Common myeloid progenitor, CD34-positive (primary cell): Measurements from ENCODE around the gene C19orf85.
A peak's percentile ranks its signal among the peaks of the same experiment; 100 is the strongest.

ENCODE experiments used
- CTCF ChIA-PET: fragments of 350-600 bp; sonication (Branson Sonifier 250); formaldehyde crosslinking; loops from one replicate; lab custom pipeline; 2021; ENCODE audit warnings: antibody characterized with exemption; lab: Charles Lee
- POLR2A ChIA-PET: fragments of 350-600 bp; sonication (Branson Sonifier 250); formaldehyde crosslinking; loops from one replicate; lab custom pipeline; 2021; ENCODE audit warnings: antibody characterized with exemption; lab: Charles Lee
- DNase-seq, 3 donors: peaks; one replicate each; pipeline versions ENCODE4 v3.0.0 to v3.0.0-alpha.2; 2013
- H3K27ac ChIP-seq, 2 experiments: 1 replicate in 1 of 2; 2 replicates in 1 of 2; pipeline ENCODE4 v1.7.0; 2013; ENCODE audit warnings: inconsistent platforms in 2 of 2, low read length in 2 of 2, mild to moderate bottlenecking in 2 of 2, low read depth in 1 of 2, moderate library complexity in 1 of 2; ENCODE audit not compliant: severe bottlenecking in 2 of 2, insufficient read depth in 1 of 2, poor library complexity in 1 of 2
- H3K27me3 ChIP-seq, 5 experiments: replicated peaks in 2 of 5; 1 replicate in 3 of 5; 2 replicates in 2 of 5; pipeline versions ENCODE4 v1.6.1 to v1.7.0; 2013; ENCODE audit warnings: low read length in 4 of 5, mild to moderate bottlenecking in 2 of 5, moderate library complexity in 2 of 5, inconsistent platforms in 1 of 5; ENCODE audit not compliant: insufficient read depth in 5 of 5, control insufficient read depth in 4 of 5
- H3K36me3 ChIP-seq, 4 experiments: 1 replicate in 2 of 4; 2 replicates in 2 of 4; pipeline versions ENCODE4 v1.6.1 to v1.7.0; 2013; ENCODE audit warnings: low read length in 3 of 4, control low read depth in 1 of 4, mild to moderate bottlenecking in 1 of 4; ENCODE audit not compliant: control insufficient read depth in 4 of 4, insufficient read depth in 4 of 4
- H3K4me1 ChIP-seq, 4 experiments: 1 replicate in 3 of 4; 2 replicates in 1 of 4; pipeline versions ENCODE4 v1.6.1 to v1.7.1; 2013; ENCODE audit warnings: low read length in 3 of 4, mild to moderate bottlenecking in 3 of 4, control low read depth in 1 of 4, inconsistent platforms in 1 of 4, moderate library complexity in 1 of 4; ENCODE audit not compliant: control insufficient read depth in 4 of 4, insufficient read depth in 4 of 4; ENCODE audit errors: control extremely low read depth in 1 of 4
- H3K4me3 ChIP-seq, 7 experiments: 1 replicate in 4 of 7; 2 replicates in 3 of 7; pipeline versions ENCODE4 v1.5.1 to v1.7.0; 2013; ENCODE audit warnings: mild to moderate bottlenecking in 7 of 7, low read length in 6 of 7, moderate library complexity in 6 of 7, inconsistent platforms in 2 of 7, low read depth in 2 of 7, control low read depth in 1 of 7; ENCODE audit not compliant: insufficient read depth in 4 of 7, control insufficient read depth in 1 of 7; ENCODE audit errors: extremely low read depth in 1 of 7
- H3K9me3 ChIP-seq, 5 experiments: 1 replicate in 4 of 5; 2 replicates in 1 of 5; pipeline versions ENCODE4 v1.6.1 to v1.7.1; 2013; ENCODE audit warnings: low read length in 4 of 5, mild to moderate bottlenecking in 2 of 5, inconsistent platforms in 1 of 5, low read depth in 1 of 5, moderate library complexity in 1 of 5; ENCODE audit not compliant: control insufficient read depth in 4 of 5, insufficient read depth in 2 of 5; ENCODE audit errors: control extremely low read depth in 1 of 5
- WGBS: methylation state at CpG from one replicate; pipeline ENCODE4 v1.1.5; 2013; ENCODE audit not compliant: insufficient coverage; 5-methylcytosine and 5-hydroxymethylcytosine counted together

C19orf85 gene

DNA sequence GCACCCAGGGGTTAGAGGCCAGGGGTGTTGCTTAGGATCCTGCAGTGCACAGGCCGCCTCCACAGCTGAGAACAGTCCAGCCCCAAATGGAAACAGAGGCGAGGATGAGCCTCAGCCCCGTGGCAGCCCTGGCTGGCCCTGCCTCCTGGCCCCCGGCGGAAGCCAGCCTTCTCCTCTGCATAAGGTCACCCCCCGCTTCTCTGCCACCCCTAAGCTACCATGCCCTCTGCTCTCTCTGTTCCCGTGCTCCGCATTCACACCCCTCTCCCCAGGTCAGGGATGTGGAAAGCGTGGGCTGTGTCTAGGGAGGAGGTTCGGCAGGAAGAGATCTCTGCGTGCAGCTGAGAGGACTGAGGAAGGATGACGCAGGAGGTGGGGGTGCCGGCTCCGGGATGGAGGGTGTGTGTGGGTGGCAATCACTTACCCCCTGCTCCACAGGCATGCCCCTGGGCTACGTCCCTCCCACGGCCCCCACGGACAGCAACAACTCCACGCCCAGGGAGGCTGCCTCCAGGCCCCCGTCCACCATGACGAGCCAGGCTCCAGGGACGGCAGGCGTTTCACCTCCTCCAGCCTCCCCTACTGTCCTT lies 29.7 kb upstream of the C19orf85 start:
- Histone ChIP-seq H3K4me1 (peaks cover 0 to 6% (median 3%) of the 10 kb centered on the region in 4 experiments), H3K36me3 (no peaks in the 10 kb centered on the region), H3K9me3 (no peaks in the 10 kb centered on the region), H3K27ac (no peak overlapping the region), H3K4me3 (peak overlapping the region in 3 of 7 experiments; percentile 1 to 52 (median 36)), H3K27me3 (peaks cover 0 to 28% (median 2%) of the 10 kb centered on the region in 5 experiments)
- DNase-seq, result peak in 2 of 3 donors; percentile 11 to 38
- ChIA-PET CTCF (interaction anchor here (2.5 kb wide), 1 partner anchor 10 kb away, joined by 13 read pairs; no protein-coding TSS in a partner anchor), POLR2A (no interaction called here)
- WGBS, result 69% methylated on average over 11 of the region's 22 CpGs

DNA sequence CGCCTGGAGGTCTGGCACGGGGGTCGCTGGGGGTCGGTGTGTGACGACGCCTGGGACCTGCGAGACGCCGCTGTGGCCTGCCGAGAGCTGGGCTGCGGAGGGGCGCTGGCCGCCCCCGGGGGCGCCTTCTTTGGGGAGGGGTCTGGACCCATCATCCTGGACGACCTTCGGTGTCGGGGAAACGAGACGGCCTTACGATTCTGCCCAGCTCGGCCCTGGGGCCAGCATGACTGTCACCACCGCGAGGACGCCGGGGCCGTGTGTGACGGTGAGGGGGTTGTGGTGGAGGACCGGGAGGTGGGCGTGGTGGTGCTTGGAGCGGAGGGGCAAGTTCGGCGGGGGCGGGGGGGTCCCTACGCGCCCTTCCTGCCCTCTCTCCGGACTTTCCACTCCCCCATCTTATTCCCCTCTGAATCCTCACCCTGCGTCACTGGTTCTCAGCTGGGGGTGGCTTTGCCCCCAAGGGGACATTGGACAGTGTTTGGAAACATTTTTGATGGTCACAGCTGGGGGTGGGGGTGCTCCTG lies 29.2 kb upstream of the C19orf85 start:
- POLR2A ChIA-PET, result no interaction called here
- H3K9me3 ChIP-seq, result no peaks in the 10 kb centered on the region
- WGBS, result 81% methylated on average over 17 of the region's 38 CpGs
- H3K4me1 ChIP-seq, result peaks cover 0 to 6% (median 2%) of the 10 kb centered on the region in 4 experiments
- no peaks in the 10 kb centered on the region for H3K36me3 ChIP-seq
- no peak for DNase-seq
- H3K27me3 ChIP-seq, result peaks cover 0 to 28% (median 2%) of the 10 kb centered on the region in 5 experiments
- CTCF ChIA-PET, result interaction anchor here (2.5 to 2.7 kb wide), 2 partner anchors 10 to 26 kb away, joined by 12 to 13 read pairs; no protein-coding TSS in a partner anchor
- H3K27ac ChIP-seq, result no peak overlapping the region
- H3K4me3 ChIP-seq, result peak overlapping the region in 1 of 7 experiments; percentile 52

DNA sequence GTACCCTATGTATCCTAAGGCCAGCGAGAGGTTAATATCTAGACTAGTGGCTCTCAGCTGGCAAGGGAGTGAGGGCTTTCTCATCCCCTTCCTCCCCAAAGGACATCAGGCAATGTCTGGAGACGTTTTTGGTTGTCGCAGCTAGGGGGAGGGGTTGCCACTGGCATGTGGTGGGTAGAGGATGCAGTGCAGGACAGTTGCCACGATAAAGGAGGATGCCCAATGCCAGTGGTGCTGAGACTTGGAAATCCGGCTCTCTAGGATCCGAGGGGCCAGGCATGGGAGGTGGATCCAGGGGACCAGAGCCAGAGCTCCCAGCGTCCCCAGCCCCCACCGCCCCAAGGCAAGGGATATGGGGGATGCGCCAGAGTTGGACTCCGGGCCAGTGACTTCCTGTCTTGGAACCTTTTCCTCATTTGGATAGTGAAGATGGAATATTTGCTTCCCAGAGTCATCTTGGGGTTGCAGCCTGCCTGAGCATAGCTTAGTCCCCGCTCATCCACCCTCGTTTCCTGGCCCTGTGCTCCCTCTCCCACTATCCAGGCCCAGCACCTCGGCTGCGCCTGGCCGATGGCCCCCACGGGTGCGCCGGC lies 28.6 kb upstream of the C19orf85 start:
- 80% methylated on average over 13 of the region's 18 CpGs for WGBS
- CTCF ChIA-PET, result interaction anchor here (2.7 kb wide), 1 partner anchor 25 kb away, joined by 12 read pairs; no protein-coding TSS in a partner anchor
- DNase-seq, result no peak
- no peak overlapping the region for H3K4me3 ChIP-seq
- no peaks in the 10 kb centered on the region for H3K9me3 ChIP-seq
- no peak overlapping the region for H3K27ac ChIP-seq
- no peaks in the 10 kb centered on the region for H3K36me3 ChIP-seq
- H3K4me1 ChIP-seq, result peaks cover 0 to 9% (median 6%) of the 10 kb centered on the region in 4 experiments
- H3K27me3 ChIP-seq, result peaks cover 0 to 28% (median 2%) of the 10 kb centered on the region in 5 experiments
- POLR2A ChIA-PET, result no interaction called here

DNA sequence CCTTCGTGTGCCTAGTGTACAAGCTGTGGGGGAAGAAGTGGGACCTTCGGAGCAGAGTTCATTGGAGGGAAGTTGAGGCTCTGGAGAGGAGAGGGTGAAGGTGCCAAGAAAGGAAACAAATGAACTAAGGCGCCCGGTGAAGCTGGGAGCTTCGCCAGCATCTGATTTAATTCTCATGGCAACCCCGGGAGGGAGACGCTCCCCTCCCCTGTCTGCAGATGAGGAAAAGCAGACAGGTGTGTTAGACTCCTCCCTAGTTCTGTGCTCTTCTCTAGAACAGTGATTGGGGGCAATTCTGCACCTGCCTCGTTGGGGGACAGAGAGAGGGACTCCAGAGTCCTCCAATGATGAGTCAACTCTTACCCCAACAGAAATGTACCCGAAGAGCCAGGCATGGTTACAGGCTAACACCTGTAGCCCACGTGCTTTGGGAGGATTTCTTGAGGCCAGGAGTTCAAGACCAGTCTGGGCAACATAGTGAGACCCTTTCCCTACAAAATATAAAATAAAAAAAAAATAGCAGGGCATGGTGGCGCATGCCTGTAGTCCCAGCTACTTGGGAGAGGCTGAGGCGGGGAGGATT lies 27.9 kb upstream of the C19orf85 start:
- Histone ChIP-seq H3K27me3 (peaks cover 0 to 28% (median 2%) of the 10 kb centered on the region in 5 experiments), H3K4me1 (peaks cover 0 to 14% (median 11%) of the 10 kb centered on the region in 4 experiments), H3K27ac (no peak overlapping the region), H3K36me3 (no peaks in the 10 kb centered on the region), H3K9me3 (no peaks in the 10 kb centered on the region), H3K4me3 (no peak overlapping the region)
- 61% methylated on average over 11 of the region's 12 CpGs for WGBS
- no peak for DNase-seq
- ChIA-PET POLR2A (no interaction called here), CTCF (interaction anchor here (0.8 to 2.7 kb wide), 2 partner anchors 18 to 25 kb away, joined by 3 to 12 read pairs; no protein-coding TSS in a partner anchor)

DNA sequence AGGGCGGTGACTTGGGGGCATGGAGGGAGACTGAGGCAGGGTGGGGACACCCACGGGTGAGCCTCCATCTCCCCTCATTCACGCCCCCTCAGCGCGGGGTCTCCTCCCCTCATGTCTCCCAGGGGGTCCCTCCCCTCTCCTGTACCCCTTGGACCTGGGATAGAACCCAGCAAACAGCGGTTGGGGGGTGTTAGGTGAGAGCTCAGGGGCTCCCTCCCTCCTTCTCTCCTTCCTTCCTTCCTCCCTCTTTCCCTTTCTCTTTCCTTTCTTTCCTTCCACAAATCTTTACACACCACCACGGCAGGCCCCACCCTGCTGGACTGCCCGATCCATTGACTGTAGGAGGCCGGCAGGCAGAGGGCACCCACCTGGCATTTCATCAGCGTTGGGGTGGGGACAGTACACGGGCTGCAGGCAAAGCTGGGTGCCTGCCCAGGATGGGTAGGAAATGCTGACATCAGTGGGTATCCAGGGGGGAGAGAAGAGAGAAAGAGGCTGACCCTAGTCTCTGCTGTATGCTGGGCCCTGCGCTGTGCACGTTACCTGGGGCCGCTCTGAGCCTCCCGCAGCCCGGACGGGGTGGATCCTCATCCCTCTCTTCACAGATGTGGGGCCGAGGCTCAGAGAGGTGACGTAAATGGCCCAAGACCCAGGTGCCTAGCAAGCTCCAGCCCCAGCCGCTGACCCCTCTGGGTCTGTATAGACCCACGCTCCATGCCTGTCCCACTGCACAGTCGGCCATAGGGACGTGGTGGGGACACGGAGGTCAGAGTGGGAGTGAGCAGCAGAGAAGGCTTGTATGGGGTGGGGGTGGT lies 27.2 kb upstream of the C19orf85 start:
- Histone ChIP-seq H3K27ac (no peak overlapping the region), H3K4me1 (peaks cover 0 to 18% (median 17%) of the 10 kb centered on the region in 4 experiments), H3K4me3 (no peak overlapping the region), H3K27me3 (peaks cover 0 to 28% (median 2%) of the 10 kb centered on the region in 5 experiments), H3K9me3 (no peaks in the 10 kb centered on the region), H3K36me3 (no peaks in the 10 kb centered on the region)
- ChIA-PET POLR2A (interaction anchor here (1.2 kb wide), 1 partner anchor 15 kb away, joined by 6 read pairs; no protein-coding TSS in a partner anchor), CTCF (interaction anchor here (0.8 to 2.7 kb wide), 3 partner anchors 12 to 24 kb away, joined by 3 to 12 read pairs (median 5); no protein-coding TSS in a partner anchor)
- 89% methylated on average over 14 of the region's 24 CpGs for WGBS
- no peak for DNase-seq
